Measurements from ENCODE around the gene NME3.

Gene NME3

DNA sequence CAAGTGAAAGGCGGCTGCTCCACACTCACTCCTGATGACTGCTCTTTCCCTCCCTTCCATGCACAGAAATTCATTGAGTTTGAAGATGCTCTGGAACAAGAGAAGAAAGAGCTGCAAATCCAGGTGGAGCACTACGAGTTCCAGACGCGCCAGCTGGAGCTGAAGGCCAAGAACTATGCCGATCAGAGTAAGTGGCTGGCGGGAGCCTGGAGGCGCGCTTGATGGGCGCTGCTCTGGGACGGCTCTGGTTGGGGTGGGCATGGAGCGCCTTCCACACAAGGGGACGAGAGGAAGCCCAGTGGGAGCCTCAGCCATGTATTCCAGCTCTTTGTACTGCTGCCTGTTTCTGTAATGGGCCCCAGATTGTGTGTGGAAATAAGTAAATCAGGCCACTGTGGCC is 46.9 kb downstream of the NME3 start:
- no peak for DNase-seq (ENCODE audit: low spot score)

DNA sequence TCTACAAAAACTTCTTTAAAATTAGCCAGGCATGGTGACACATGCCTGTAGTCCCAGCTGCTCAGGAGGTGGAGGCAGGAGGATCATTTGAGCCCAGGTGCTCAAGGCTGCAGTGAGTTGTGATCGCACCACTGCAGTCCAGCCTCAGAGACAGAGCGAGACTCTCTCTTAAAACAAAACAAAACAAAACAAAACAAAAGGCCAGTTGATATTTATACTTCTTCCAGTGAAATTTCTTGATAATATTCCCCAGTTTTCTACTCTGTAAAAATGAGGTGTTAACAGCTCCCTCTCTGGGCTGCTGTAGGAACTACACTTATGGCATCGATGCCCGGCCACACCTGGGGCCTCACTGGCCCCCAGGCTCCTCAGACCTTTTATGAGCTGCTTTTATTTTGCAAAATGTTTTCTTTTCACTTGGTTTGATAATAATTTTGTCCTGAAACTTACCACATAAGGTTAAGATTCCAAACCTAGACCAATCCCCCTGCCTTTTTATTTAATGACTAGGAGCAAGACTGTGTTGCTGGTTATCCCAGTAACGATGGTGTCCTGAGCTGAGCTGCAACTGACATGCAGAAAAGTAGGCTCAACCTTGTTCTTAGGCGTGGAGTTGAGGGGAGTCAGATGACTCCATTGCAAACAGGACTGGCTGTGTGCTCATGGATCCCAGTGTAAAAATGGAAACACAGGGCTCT is 47.7 kb downstream of the NME3 start:
- peak; percentile 30 for DNase-seq (ENCODE audit: low spot score)

GRCh38 chr16:1721372-1721771 is 50.0 kb downstream of the NME3 start:
- DNase-seq (ENCODE audit: low spot score), result no peak
